Measurements from ENCODE around the gene LYPD6. TPM values are rescaled to one million over a fixed set of nuclear protein-coding genes. Genes with fewer than 3 reads are reported as not detected.
"Not testable (repeated sequence)": the region's sequence is repeated elsewhere in the genome, so short reads cannot be mapped to it uniquely, and the experiment has no call there.

The LYPD6 gene
- total RNA-seq, 1 donor from 2014 or later: 2.1 TPM

DNA sequence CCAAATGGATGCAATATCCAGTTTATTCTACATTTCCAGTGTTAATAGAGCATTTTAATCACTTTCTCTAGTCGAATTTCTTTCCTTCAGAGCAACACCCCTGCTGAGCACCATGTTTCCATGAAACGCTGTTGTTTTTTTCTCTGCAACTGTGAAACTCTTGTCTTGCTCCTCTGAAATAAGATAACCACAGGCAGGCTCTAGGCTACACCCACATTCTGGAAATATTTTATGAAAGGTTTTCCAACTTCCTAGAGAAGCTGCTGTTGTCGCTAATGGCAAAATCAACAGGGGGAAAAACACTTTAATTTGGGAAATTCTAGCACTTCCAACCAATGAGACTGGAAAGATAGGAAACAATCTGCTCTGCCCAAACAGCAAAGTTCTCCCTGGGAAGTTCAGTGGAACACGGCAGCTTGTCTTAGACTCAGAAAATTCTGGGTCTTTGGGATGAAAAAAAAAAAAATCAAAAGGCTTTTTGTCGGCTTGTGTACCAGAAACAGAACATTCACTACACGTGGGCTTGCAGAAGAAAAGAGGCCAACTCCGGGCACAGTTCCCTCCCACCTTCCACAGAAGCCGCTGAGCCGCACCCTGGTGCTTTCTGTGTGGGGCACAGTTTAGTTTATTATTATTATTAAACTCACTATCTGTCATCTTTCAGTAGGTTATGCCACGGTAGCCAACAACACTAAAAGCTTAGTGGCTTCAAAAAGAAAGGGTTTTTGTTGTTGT, 158.5 kb downstream of the LYPD6 start:
- H3K27me3 Mint-ChIP-seq (ENCODE audit: unreplicated experiment): peaks cover 2% of the 10 kb centered on the region
- TF ChIP-seq, protein P1, sequence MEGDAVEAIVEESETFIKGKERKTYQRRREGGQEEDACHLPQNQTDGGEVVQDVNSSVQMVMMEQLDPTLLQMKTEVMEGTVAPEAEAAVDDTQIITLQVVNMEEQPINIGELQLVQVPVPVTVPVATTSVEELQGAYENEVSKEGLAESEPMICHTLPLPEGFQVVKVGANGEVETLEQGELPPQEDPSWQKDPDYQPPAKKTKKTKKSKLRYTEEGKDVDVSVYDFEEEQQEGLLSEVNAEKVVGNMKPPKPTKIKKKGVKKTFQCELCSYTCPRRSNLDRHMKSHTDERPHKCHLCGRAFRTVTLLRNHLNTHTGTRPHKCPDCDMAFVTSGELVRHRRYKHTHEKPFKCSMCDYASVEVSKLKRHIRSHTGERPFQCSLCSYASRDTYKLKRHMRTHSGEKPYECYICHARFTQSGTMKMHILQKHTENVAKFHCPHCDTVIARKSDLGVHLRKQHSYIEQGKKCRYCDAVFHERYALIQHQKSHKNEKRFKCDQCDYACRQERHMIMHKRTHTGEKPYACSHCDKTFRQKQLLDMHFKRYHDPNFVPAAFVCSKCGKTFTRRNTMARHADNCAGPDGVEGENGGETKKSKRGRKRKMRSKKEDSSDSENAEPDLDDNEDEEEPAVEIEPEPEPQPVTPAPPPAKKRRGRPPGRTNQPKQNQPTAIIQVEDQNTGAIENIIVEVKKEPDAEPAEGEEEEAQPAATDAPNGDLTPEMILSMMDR (IDR thresholded peaks at IDR 0.05): no peak
- no peaks in the 10 kb centered on the region for H3K36me3 Mint-ChIP-seq (ENCODE audit: unreplicated experiment)
- H3K4me3 Mint-ChIP-seq (ENCODE audit: unreplicated experiment): no peak overlapping the region
- no peak for DNase-seq (ENCODE audit: extremely low spot score, unreplicated experiment)
- H3K4me1 Mint-ChIP-seq (ENCODE audit: unreplicated experiment): peaks cover 23% of the 10 kb centered on the region
- peak overlapping the region; percentile 70 for H3K27ac Mint-ChIP-seq (ENCODE audit: unreplicated experiment)
- H3K9me3 Mint-ChIP-seq (ENCODE audit: unreplicated experiment): no peaks in the 10 kb centered on the region

DNA sequence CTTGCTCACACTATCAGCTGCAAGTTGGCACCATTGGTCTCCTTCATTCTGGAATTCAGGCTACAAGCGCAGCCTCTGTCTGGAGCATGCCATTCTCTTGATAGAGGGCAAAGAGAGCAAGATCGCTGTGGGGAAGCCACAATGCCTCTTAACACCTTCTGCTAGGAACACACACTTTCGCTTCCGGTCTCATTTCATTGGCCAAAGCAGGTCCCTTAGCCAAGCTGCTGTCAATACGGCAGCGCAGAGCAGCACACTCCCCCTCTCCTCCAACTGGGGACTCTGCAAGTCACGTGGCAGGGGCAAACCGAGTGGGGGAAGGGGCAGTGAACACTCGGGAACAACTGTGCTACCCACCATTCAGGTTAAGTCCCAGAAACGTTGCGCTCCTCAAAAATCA, 159.1 kb downstream of the LYPD6 start:
- Mint-ChIP-seq H3K36me3 (ENCODE audit: unreplicated experiment) (no peaks in the 10 kb centered on the region), H3K27me3 (ENCODE audit: unreplicated experiment) (no peaks in the 10 kb centered on the region), H3K4me1 (ENCODE audit: unreplicated experiment) (peaks cover 23% of the 10 kb centered on the region), H3K27ac (ENCODE audit: unreplicated experiment) (no peak overlapping the region), H3K9me3 (ENCODE audit: unreplicated experiment) (no peaks in the 10 kb centered on the region), H3K4me3 (ENCODE audit: unreplicated experiment) (no peak overlapping the region)
- no peak for DNase-seq (ENCODE audit: extremely low spot score, unreplicated experiment)
- TF ChIP-seq, protein P1 (IDR thresholded peaks at IDR 0.05): no peak

DNA sequence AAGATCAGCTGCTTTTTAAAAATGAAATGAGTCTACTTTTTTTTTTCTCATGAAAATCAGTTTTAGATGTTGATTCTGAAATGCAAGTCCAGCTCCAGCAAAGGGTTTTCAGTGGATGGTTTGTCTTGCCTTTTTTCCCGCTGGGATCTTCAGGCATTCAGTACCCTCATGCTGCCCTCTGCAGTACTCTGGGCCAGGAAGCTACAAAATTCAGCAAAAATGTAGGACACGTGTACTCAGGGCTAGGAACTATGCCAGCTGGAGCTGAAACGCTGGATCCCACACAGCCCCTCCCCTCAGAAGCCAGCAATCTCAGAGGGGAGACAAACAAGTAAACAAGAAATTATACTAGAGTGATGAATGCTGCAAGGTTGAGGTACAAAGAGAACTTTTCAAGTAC, 159.9 kb downstream of the LYPD6 start:
- TF ChIP-seq, protein P1 (IDR thresholded peaks at IDR 0.05): peak; percentile 59
- peak overlapping the region; percentile 23 for H3K27ac Mint-ChIP-seq (ENCODE audit: unreplicated experiment)
- H3K36me3 Mint-ChIP-seq (ENCODE audit: unreplicated experiment): no peaks in the 10 kb centered on the region
- H3K4me1 Mint-ChIP-seq (ENCODE audit: unreplicated experiment): peaks cover 23% of the 10 kb centered on the region
- no peak overlapping the region for H3K4me3 Mint-ChIP-seq (ENCODE audit: unreplicated experiment)
- DNase-seq (ENCODE audit: extremely low spot score, unreplicated experiment): no peak
- no peaks in the 10 kb centered on the region for H3K27me3 Mint-ChIP-seq (ENCODE audit: unreplicated experiment)
- H3K9me3 Mint-ChIP-seq (ENCODE audit: unreplicated experiment): no peaks in the 10 kb centered on the region

DNA sequence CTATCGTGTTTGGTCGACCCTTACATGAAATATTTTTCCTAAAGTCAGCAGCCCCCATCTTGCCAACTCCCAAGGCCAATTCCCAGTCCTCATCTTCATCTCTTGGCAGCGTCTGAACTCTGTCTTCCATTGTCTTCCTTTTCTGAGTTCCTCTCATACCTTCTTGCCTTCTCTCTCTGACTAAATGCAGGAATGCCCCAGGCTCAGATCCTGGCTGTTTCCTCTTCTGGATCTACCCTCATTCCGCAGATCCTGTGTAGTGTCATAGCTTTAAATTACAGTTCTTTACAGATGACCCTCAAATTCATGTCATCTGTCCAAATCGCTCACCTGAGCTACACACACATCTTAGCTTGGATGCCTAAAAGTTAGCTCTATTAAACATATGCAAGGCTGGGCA, 162.5 kb downstream of the LYPD6 start:
- Mint-ChIP-seq H3K27ac (ENCODE audit: unreplicated experiment) (no peak overlapping the region), H3K9me3 (ENCODE audit: unreplicated experiment) (peaks cover 10% of the 10 kb centered on the region), H3K4me1 (ENCODE audit: unreplicated experiment) (peaks cover 23% of the 10 kb centered on the region), H3K4me3 (ENCODE audit: unreplicated experiment) (no peak overlapping the region), H3K27me3 (ENCODE audit: unreplicated experiment) (peaks cover 13% of the 10 kb centered on the region), H3K36me3 (ENCODE audit: unreplicated experiment) (no peaks in the 10 kb centered on the region)
- TF ChIP-seq, protein P1 (IDR thresholded peaks at IDR 0.05): no peak
- DNase-seq (ENCODE audit: extremely low spot score, unreplicated experiment): no peak

DNA sequence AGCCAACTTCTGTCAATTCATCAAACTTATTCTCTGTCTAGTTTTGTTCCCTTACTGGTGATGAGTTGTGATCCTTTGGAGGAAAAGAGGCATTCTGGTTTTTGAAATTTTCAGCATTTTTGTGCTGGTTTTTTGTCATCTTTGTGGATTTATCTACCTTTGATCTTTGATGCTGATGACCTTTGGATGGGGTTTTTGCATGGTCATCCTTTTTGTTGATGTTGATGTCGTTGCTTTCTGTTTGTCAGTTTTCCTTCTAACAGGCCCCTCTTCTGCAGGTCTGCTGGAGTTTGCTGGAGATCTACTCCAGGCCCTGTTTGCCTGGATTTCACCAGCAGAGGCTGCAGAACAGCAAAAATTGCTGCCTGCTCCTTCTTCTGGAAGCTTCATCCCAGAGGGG, 168.8 kb downstream of the LYPD6 start:
- Mint-ChIP-seq H3K27me3 (ENCODE audit: unreplicated experiment) (peaks cover 25% of the 10 kb centered on the region), H3K9me3 (ENCODE audit: unreplicated experiment) (peaks cover 24% of the 10 kb centered on the region)
- not testable (repeated sequence) for H3K27ac Mint-ChIP-seq (ENCODE audit: unreplicated experiment); H3K4me1 Mint-ChIP-seq (ENCODE audit: unreplicated experiment); DNase-seq (ENCODE audit: extremely low spot score, unreplicated experiment); H3K4me3 Mint-ChIP-seq (ENCODE audit: unreplicated experiment); H3K36me3 Mint-ChIP-seq (ENCODE audit: unreplicated experiment)

DNA sequence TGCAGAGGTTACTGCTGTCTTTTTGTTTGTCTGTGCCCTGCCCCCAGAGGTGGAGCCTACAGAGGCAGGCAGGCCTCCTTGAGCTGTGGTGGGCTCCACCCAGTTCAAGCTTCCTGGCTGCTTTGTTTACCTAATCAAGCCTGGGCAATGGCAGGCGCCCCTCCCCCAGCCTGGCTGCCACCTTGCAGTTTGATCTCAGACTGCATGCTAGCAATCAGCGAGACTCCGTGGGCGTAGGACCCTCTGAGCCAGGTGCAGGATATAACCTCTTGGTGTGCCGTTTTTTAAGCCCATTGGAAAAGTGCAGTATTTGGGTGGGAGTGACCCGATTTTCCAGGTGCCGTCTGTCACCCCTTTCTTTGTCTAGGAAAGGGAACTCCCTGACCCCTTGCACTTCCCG, 176.4 kb downstream of the LYPD6 start:
- not testable (repeated sequence) for H3K4me1 Mint-ChIP-seq (ENCODE audit: unreplicated experiment); H3K4me3 Mint-ChIP-seq (ENCODE audit: unreplicated experiment); H3K27me3 Mint-ChIP-seq (ENCODE audit: unreplicated experiment); H3K27ac Mint-ChIP-seq (ENCODE audit: unreplicated experiment); H3K36me3 Mint-ChIP-seq (ENCODE audit: unreplicated experiment); H3K9me3 Mint-ChIP-seq (ENCODE audit: unreplicated experiment); DNase-seq (ENCODE audit: extremely low spot score, unreplicated experiment)

Data from osteocyte (in vitro differentiated cells).